ENCODE measurements around the gene SMYD3. TPM values are rescaled to one million over a fixed set of nuclear protein-coding genes. Genes with fewer than 3 reads are reported as not detected.

Gene SMYD3
- total RNA-seq, 8 experiments from 2014 or later: 8.8 to 39.7 (median 29.1) TPM

GRCh38 chr1:246012341-246012740, 494.7 kb downstream of the SMYD3 start:
- in situ Hi-C loops (cut with MboI; ENCODE audit: low pct_unique_long_range_greater_than_20kb in 2 of 9, low sequenced_read_pairs in 9 of 9, unreplicated experiment in 9 of 9): loop anchor here in 7 of 9 experiments (25.0 kb wide), 4 partner anchors 275 to 475 kb away; no protein-coding TSS in a partner anchor
- Histone ChIP-seq H3K4me3 (no peak overlapping the region), H3K4me1 (replicated peaks in 1 of 2) (peaks cover 5% of the 10 kb centered on the region in 2 donors), H3K27ac (no peak overlapping the region)
- 0 to 40% (median 9%) methylated on average over 1 to 5 of the region's 5 CpGs; no CpG with 5 or more reads in 2 of the 10 experiments for WGBS, 10 experiments
- peak; percentile 32 to 97 (median 85) for ATAC-seq (replicated peaks in 6 of 8)

GRCh38 chr1:246010386-246010785, 496.7 kb downstream of the SMYD3 start:
- ATAC-seq (replicated peaks in 6 of 8): no peak
- 90 to 100% (median 99%) methylated on average over 1 to 3 of the region's 3 CpGs for WGBS, 10 experiments
- in situ Hi-C loops (cut with MboI; ENCODE audit: low pct_unique_long_range_greater_than_20kb in 2 of 9, low sequenced_read_pairs in 9 of 9, unreplicated experiment in 9 of 9): loop anchor here in 7 of 9 experiments (25.0 kb wide), 4 partner anchors 277 to 477 kb away; no protein-coding TSS in a partner anchor
- Histone ChIP-seq H3K27ac (no peak overlapping the region), H3K4me3 (no peak overlapping the region), H3K4me1 (replicated peaks in 1 of 2) (peaks cover 5% of the 10 kb centered on the region in 2 donors)

DNA sequence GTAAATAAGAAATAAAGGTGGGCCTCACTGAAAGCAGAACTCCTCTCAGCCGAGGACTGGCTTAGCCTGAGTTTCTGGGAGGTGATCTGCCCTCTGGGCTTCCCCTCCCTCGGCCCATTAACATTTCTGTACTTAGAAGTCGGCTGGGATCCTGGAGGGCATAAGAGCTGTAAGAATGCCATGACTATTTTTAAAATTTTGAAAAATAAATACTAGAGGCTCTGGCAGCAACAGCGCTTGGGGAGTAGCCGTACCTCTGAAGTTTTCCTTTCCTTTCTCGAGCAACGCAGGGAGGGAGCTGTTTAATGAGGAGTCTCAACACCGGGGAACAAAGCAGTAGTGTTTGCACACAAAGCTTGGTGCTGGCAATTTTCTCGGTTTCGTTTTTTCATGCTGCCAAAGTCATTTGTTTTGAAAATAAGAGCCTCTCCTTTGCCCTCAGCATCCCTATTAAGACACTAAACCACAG, 498.7 kb downstream of the SMYD3 start:
- Histone ChIP-seq H3K4me3 (no peak overlapping the region), H3K4me1 (replicated peaks in 1 of 2) (peaks cover 5% of the 10 kb centered on the region in 2 donors), H3K27ac (no peak overlapping the region)
- ATAC-seq (replicated peaks in 6 of 8): peak in 3 of 8 experiments; percentile 10 to 84 (median 65)
- in situ Hi-C loops (cut with MboI; ENCODE audit: low pct_unique_long_range_greater_than_20kb in 2 of 9, low sequenced_read_pairs in 9 of 9, unreplicated experiment in 9 of 9): loop anchor here in 8 of 9 experiments (10.0 to 25.0 kb wide), 5 partner anchors 279 to 854 kb away; partner anchors contain the start of gene KIF26B (in 5 of the 8)
- WGBS, 10 experiments: 36 to 77% (median 53%) methylated on average over 1 to 10 of the region's 10 CpGs; no CpG with 5 or more reads in 2 of the 10 experiments

DNA sequence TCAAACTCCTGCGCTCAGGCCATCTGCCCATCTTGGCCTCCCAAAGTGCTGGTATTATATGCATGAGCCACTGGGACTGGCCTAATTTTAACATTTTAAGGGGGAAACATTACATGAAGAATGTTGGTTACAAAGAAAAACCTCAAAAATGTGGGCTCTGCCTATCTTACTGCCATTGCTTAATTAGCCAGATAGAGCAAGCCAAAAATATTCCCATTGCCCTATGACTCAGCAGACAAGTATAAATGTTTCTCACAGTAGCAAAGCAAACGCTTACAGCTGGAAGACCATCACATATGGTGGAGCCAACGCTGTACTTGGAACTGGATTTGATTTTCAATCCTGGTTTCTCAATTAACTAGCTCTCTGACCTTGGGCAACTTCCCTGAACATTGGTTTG, 502.0 kb downstream of the SMYD3 start:
- H3K27ac ChIP-seq: no peak overlapping the region
- peak in 2 of 8 experiments; percentile 80 to 85 for ATAC-seq (replicated peaks in 6 of 8)
- WGBS, 10 experiments: 0 to 100% (median 79%) methylated on average over 1 to 3 of the region's 3 CpGs; no CpG with 5 or more reads in 3 of the 10 experiments
- peaks cover 0 to 2% of the 10 kb centered on the region in 2 donors for H3K4me1 ChIP-seq (replicated peaks in 1 of 2)
- H3K4me3 ChIP-seq: no peak overlapping the region
- in situ Hi-C loops (cut with MboI; ENCODE audit: low pct_unique_long_range_greater_than_20kb in 2 of 9, low sequenced_read_pairs in 9 of 9, unreplicated experiment in 9 of 9): loop anchor here in 8 of 9 experiments (10.0 to 25.0 kb wide), 5 partner anchors 282 to 850 kb away; partner anchors contain the start of gene KIF26B (in 5 of the 8)

DNA sequence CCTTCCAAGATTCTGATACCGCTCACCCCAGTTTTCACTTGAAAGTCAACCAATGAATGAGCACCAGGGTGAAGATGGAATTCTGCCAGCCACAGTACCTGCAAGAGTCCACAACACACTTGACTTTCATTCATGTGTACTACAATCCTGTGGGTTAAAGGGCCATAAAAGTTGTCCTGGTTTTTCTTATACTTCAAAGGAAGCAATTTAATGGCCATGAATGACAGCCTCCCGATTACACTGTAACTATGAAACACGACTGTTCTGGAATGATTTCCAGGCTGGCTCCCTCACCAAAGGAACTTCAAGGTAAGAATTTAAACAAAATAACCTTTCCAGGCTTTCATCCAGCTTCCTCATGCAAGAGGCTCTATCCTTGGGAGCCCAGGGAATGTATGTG, 502.8 kb downstream of the SMYD3 start:
- in situ Hi-C loops (cut with MboI; ENCODE audit: low pct_unique_long_range_greater_than_20kb in 2 of 9, low sequenced_read_pairs in 9 of 9, unreplicated experiment in 9 of 9): loop anchor here in 8 of 9 experiments (5.0 to 25.0 kb wide), 7 partner anchors 283 to 852 kb away; partner anchors contain the start of gene KIF26B (in 6 of the 8)
- peaks cover 0 to 2% of the 10 kb centered on the region in 2 donors for H3K4me1 ChIP-seq (replicated peaks in 1 of 2)
- ATAC-seq (replicated peaks in 6 of 8): no peak
- no peak overlapping the region for H3K27ac ChIP-seq
- 83 to 100% (median 92%) methylated on average over 1 to 3 of the region's 3 CpGs; no CpG with 5 or more reads in 4 of the 10 experiments for WGBS, 10 experiments
- H3K4me3 ChIP-seq: no peak overlapping the region

- 0 to 100% (median 63%) methylated on average over 1 to 2 of the region's 2 CpGs; no CpG with 5 or more reads in 2 of the 10 experiments for WGBS, 10 experiments
- H3K4me3 ChIP-seq: no peak overlapping the region
- peaks cover 0 to 2% of the 10 kb centered on the region in 2 donors for H3K4me1 ChIP-seq (replicated peaks in 1 of 2)
- ATAC-seq (replicated peaks in 6 of 8): no peak
- no peak overlapping the region for H3K27ac ChIP-seq
- in situ Hi-C loops (cut with MboI; ENCODE audit: low pct_unique_long_range_greater_than_20kb in 2 of 9, low sequenced_read_pairs in 9 of 9, unreplicated experiment in 9 of 9): loop anchor here in 8 of 9 experiments (5.0 to 25.0 kb wide), 7 partner anchors 284 to 851 kb away; partner anchors contain the start of gene KIF26B (in 6 of the 8)
Observed at GRCh38 chr1:246003442-246003730, 503.7 kb downstream of the SMYD3 start.

DNA sequence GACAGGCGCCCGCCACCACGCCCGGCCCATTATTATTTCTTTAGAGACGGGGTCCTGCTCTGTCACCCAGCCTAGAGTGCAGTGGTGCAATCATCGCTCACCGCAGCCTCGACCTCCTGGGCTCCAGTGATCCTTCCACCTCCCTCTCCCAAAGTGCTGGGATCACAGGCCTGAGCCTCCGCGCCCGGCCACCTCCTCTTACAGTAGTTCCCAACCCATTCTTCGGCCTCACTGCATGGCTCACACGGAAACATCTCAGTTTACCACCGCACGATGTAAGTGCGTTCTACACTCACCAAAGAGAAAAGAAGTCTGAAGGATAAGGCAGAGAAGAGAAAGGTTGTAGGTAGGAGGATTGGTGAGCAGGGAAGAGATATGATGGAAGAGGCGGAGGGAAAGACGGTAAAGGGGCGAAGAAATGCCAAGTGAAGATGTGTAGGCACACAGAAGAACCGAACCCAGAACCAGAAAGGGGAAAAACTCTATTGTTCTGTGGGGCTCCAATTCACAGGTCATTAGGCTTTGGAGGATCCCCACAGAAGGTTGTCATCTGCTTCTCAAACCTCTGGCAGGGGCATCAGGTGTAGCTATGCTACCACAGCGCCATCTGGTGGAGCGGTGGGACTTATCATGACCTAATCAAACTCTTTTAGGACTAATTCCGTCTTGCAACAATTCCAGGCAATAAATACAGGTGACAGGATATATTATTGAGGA, 504.2 kb downstream of the SMYD3 start:
- ATAC-seq (replicated peaks in 6 of 8): peak; percentile 62 to 94 (median 90)
- H3K4me3 ChIP-seq: no peak overlapping the region
- 13 to 100% (median 68%) methylated on average over 2 to 14 of the region's 23 CpGs; no CpG with 5 or more reads in 2 of the 10 experiments for whole genome bisulfite sequencing, 10 experiments
- peaks cover 0 to 2% of the 10 kb centered on the region in 2 donors for H3K4me1 ChIP-seq (replicated peaks in 1 of 2)
- H3K27ac ChIP-seq: no peak overlapping the region
- in situ Hi-C loops (cut with MboI; ENCODE audit: low pct_unique_long_range_greater_than_20kb in 2 of 9, low sequenced_read_pairs in 9 of 9, unreplicated experiment in 9 of 9): loop anchor here in 8 of 9 experiments (5.0 to 25.0 kb wide), 7 partner anchors 284 to 851 kb away; partner anchors contain the start of gene KIF26B (in 6 of the 8)

GRCh38 chr1:246001837-246002230, 505.2 kb downstream of the SMYD3 start:
- H3K27ac ChIP-seq: no peak overlapping the region
- no peak overlapping the region for H3K4me3 ChIP-seq
- peak in 1 of 8 experiments; percentile 24 for ATAC-seq (replicated peaks in 6 of 8)
- WGBS, 10 experiments: 42 to 100% (median 80%) methylated on average over 1 to 6 of the region's 9 CpGs; no CpG with 5 or more reads in 2 of the 10 experiments
- in situ Hi-C loops (cut with MboI; ENCODE audit: low pct_unique_long_range_greater_than_20kb in 2 of 9, low sequenced_read_pairs in 9 of 9, unreplicated experiment in 9 of 9): loop anchor here in 8 of 9 experiments (5.0 to 25.0 kb wide), 7 partner anchors 285 to 850 kb away; partner anchors contain the start of gene KIF26B (in 6 of the 8)
- H3K4me1 ChIP-seq (replicated peaks in 1 of 2): peaks cover 6 to 8% of the 10 kb centered on the region in 2 donors

- Histone ChIP-seq H3K27ac (no peak overlapping the region), H3K4me3 (no peak overlapping the region), H3K4me1 (replicated peaks in 1 of 2) (peaks cover 11 to 13% of the 10 kb centered on the region in 2 donors)
- no peak for ATAC-seq (replicated peaks in 6 of 8)
- 39 to 100% (median 96%) methylated on average over 2 to 9 of the region's 9 CpGs for WGBS, 10 experiments
- in situ Hi-C loops (cut with MboI; ENCODE audit: low pct_unique_long_range_greater_than_20kb in 2 of 9, low sequenced_read_pairs in 9 of 9, unreplicated experiment in 9 of 9): loop anchor here in 8 of 9 experiments (5.0 to 25.0 kb wide), 7 partner anchors 286 to 849 kb away; partner anchors contain the start of gene KIF26B (in 6 of the 8)
Observed at GRCh38 chr1:246001142-246001836, 505.8 kb downstream of the SMYD3 start.

GRCh38 chr1:246000638-246001015, 506.5 kb downstream of the SMYD3 start:
- Histone ChIP-seq H3K4me3 (no peak overlapping the region), H3K27ac (no peak overlapping the region), H3K4me1 (replicated peaks in 1 of 2) (peaks cover 18 to 20% of the 10 kb centered on the region in 2 donors)
- in situ Hi-C loops (cut with MboI; ENCODE audit: low pct_unique_long_range_greater_than_20kb in 2 of 9, low sequenced_read_pairs in 9 of 9, unreplicated experiment in 9 of 9): loop anchor here in 8 of 9 experiments (5.0 to 25.0 kb wide), 7 partner anchors 287 to 848 kb away; partner anchors contain the start of gene KIF26B (in 6 of the 8)
- 75 to 100% (median 97%) methylated on average over 2 to 5 of the region's 5 CpGs; no CpG with 5 or more reads in 1 of the 10 experiments for WGBS, 10 experiments
- no peak for ATAC-seq (replicated peaks in 6 of 8)

DNA sequence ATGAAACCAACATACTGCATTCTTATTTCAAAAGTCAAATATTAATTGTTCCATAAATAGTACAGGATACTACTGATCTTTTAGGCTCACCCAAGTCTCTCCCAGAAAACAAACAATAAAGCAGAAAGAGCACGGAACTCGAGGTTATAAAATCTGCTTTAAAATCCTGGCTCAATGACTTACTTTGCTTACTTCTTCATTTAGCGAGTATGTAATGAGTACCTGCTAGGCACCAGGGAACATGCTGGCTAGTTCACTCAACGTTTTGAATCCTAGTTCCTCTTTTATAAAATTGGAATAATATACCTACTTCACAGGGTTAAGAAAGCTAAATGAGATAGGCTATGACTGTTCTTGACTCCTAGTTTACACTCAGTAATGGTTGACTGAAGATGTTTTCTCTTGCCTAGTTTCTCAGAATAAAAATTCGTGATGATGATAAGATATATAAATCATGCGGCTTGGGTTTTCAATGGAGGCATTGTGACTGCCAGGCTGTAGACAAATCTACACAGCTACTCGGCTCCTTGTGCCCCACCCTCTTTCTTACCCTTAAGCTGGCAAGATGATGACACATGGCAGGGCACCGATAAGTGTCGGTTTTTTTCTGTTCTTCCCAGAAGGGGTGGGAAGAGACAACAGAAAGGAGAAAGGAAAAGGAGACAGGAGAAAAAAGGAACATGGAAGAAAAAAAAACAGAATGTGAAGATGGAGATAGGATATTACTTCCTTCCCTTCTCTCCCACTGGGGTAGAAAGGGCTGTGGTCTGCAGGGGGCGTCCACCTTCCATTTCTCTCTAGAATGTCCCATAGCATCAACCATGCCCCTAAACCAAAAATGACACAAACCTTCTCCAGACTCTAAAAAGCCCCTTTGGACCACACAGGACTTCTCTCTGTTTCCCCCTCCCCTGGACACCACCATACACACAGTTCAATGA, 507.1 kb downstream of the SMYD3 start:
- no peak overlapping the region for H3K4me3 ChIP-seq
- no peak for ATAC-seq (replicated peaks in 6 of 8)
- in situ Hi-C loops (cut with MboI; ENCODE audit: low pct_unique_long_range_greater_than_20kb in 2 of 9, low sequenced_read_pairs in 9 of 9, unreplicated experiment in 9 of 9): loop anchor here (5.0 to 25.0 kb wide), 10 partner anchors 113 to 848 kb away; partner anchors contain the start of gene KIF26B (in 8 of the 9)
- H3K4me1 ChIP-seq (replicated peaks in 1 of 2): peaks cover 21 to 24% of the 10 kb centered on the region in 2 donors
- 67 to 93% (median 85%) methylated on average over 4 to 10 of the region's 10 CpGs for WGBS, 10 experiments
- H3K27ac ChIP-seq: no peak overlapping the region
